Left lung (tissue), 10 donors: ENCODE measurements around the gene ABCC5. TPM values are rescaled to one million over a fixed set of nuclear protein-coding genes. Genes with fewer than 3 reads are reported as not detected.

Experiments used
- ATAC-seq: fragments of 200-7000 bp; cut with Tn5 transposase; one replicate; pipeline ENCODE4 v1.9.1; 2020; ENCODE audit warnings: moderate library complexity
- DNase-seq, 4 donors: peaks; one replicate each; pipeline ENCODE4 v3.0.0-alpha.2; 2013 to 2020
- H3K27ac ChIP-seq, 2 donors: fragments of 200-600 bp; sonication (generic) in 1 of 2; one replicate each; pipeline versions ENCODE4 v1.5.0 to v1.8.0; 2020 to 2021
- H3K27me3 ChIP-seq, 2 donors: fragments of 200-600 bp; sonication (generic) in 1 of 2; one replicate each; pipeline versions ENCODE4 v1.5.0 to v1.8.0; 2020 to 2021
- H3K36me3 ChIP-seq, 2 donors: fragments of 200-600 bp; sonication (generic) in 1 of 2; one replicate each; pipeline versions ENCODE4 v1.5.0 to v1.8.0; 2020 to 2021
- H3K4me1 ChIP-seq, 2 donors: fragments of 200-600 bp; one replicate each; pipeline ENCODE4 v1.8.0; 2021
- H3K4me3 ChIP-seq, 2 donors: fragments of 200-600 bp; sonication (generic) in 1 of 2; one replicate each; pipeline versions ENCODE4 v1.5.0 to v1.8.0; 2020 to 2021; ENCODE audit warnings: mild to moderate bottlenecking in 1 of 2
- H3K9me3 ChIP-seq, 2 donors: fragments of 200-600 bp; sonication (generic) in 1 of 2; one replicate each; pipeline versions ENCODE4 v1.5.0 to v1.8.0; 2020 to 2021
- intact Hi-C, 2 donors: fragments of 100-400 bp; cut with DNase I; formaldehyde crosslinking; loops; one replicate each; pipeline versions ENCODE4 v1.11.2 to v1.14.2; 2022
- polyA plus RNA-seq, 6 donors: library from polyadenylated mRNA; unstranded; fragments of 120-200 nt; gene quantifications; one replicate each; pipeline ENCODE4 v1.2.1, GENCODE V29; 2013; ENCODE audit not compliant: insufficient read length in 6 of 6
- total RNA-seq, 2 donors: library from RNA; stranded (reverse); fragmentation: NEBNext Ultra II Directional; extraction: Animal tissue kit (Norgen Biotek cat#: 25700); gene quantifications; one replicate each; pipeline ENCODE4 v1.2.1, GENCODE V29; 2021
- TF ChIP-seq, protein P1 (sequence below), 2 donors: fragments of 200-600 bp; sonication (generic) in 1 of 2; IDR thresholded peaks; one replicate each; pipeline versions ENCODE4 v1.5.0 to v1.8.0; 2021; ENCODE audit warnings: antibody characterized with exemption in 2 of 2
- donor health status: DM: no; HTN: yes; CAD: no.
- donor health status: DM: no; HTN: no; CAD: no.

Gene ABCC5
- total and polyA plus RNA-seq, 8 donors: 37.7 to 96.4 (median 78.1) TPM

DNA sequence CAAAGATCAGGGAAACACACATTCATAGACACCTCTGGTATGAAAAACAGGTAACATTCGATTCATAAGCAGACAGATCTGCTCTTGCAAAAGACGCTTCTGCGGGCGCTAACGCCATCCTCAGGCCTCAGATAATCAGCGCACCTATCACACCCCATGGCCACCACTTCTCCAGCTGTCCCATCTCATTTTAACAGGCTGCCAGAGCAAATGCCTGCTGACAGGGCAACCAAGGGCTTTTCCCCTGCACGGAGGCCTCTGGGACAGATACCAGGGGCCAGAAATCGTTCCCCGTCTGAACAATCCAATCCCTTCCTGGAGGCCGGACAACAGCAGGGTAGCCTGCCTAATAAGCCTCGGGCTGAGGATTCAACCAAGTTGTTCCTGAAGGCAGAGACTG lies 15.2 kb downstream of the ABCC5 start:
- H3K27me3 ChIP-seq: no peaks in the 10 kb centered on the region
- DNase-seq: no peak
- H3K36me3 ChIP-seq: peaks cover 0 to 3% of the 10 kb centered on the region in 2 donors
- TF ChIP-seq, protein P1, sequence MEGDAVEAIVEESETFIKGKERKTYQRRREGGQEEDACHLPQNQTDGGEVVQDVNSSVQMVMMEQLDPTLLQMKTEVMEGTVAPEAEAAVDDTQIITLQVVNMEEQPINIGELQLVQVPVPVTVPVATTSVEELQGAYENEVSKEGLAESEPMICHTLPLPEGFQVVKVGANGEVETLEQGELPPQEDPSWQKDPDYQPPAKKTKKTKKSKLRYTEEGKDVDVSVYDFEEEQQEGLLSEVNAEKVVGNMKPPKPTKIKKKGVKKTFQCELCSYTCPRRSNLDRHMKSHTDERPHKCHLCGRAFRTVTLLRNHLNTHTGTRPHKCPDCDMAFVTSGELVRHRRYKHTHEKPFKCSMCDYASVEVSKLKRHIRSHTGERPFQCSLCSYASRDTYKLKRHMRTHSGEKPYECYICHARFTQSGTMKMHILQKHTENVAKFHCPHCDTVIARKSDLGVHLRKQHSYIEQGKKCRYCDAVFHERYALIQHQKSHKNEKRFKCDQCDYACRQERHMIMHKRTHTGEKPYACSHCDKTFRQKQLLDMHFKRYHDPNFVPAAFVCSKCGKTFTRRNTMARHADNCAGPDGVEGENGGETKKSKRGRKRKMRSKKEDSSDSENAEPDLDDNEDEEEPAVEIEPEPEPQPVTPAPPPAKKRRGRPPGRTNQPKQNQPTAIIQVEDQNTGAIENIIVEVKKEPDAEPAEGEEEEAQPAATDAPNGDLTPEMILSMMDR (IDR thresholded peaks at IDR 0.05): no peak
- H3K4me3 ChIP-seq: no peak overlapping the region
- H3K27ac ChIP-seq: no peak overlapping the region
- peaks cover 21 to 38% of the 10 kb centered on the region in 2 donors for H3K4me1 ChIP-seq
- intact Hi-C loops: no loop called here
- H3K9me3 ChIP-seq: no peaks in the 10 kb centered on the region
- ATAC-seq: no peak

- ATAC-seq: no peak
- Histone ChIP-seq H3K4me3 (no peak overlapping the region), H3K27me3 (no peaks in the 10 kb centered on the region), H3K4me1 (peaks cover 20 to 31% of the 10 kb centered on the region in 2 donors), H3K9me3 (no peaks in the 10 kb centered on the region), H3K36me3 (peaks cover 0 to 3% of the 10 kb centered on the region in 2 donors), H3K27ac (no peak overlapping the region)
- DNase-seq: no peak
- TF ChIP-seq, protein P1 (IDR thresholded peaks at IDR 0.05): no peak
- intact Hi-C loops: no loop called here
Measured at GRCh38 chr3:184001761-184002160, 15.9 kb downstream of the ABCC5 start.

- Histone ChIP-seq H3K27me3 (no peaks in the 10 kb centered on the region), H3K9me3 (no peaks in the 10 kb centered on the region), H3K4me1 (peaks cover 0 to 4% of the 10 kb centered on the region in 2 donors), H3K36me3 (peaks cover 0 to 28% of the 10 kb centered on the region in 2 donors), H3K27ac (no peak overlapping the region), H3K4me3 (no peak overlapping the region)
- TF ChIP-seq, protein P1 (IDR thresholded peaks at IDR 0.05): no peak
- intact Hi-C loops: no loop called here
- ATAC-seq (peak; percentile 88), DNase-seq (peak in 1 of 4 donors; percentile 61)
Measured at GRCh38 chr3:183991403-183991802, 26.3 kb downstream of the ABCC5 start.

- Histone ChIP-seq H3K36me3 (peaks cover 0 to 53% of the 10 kb centered on the region in 2 donors), H3K27ac (no peak overlapping the region), H3K4me1 (peaks cover 0 to 4% of the 10 kb centered on the region in 2 donors), H3K27me3 (no peaks in the 10 kb centered on the region), H3K9me3 (no peaks in the 10 kb centered on the region), H3K4me3 (no peak overlapping the region)
- no peak for DNase-seq
- intact Hi-C loops: no loop called here
- no peak for ATAC-seq
- TF ChIP-seq, protein P1 (IDR thresholded peaks at IDR 0.05): no peak
Measured at GRCh38 chr3:183988216-183988790, 29.4 kb downstream of the ABCC5 start.

GRCh38 chr3:183987000-183987600 lies 30.6 kb downstream of the ABCC5 start:
- Histone ChIP-seq H3K27ac (no peak overlapping the region), H3K27me3 (no peaks in the 10 kb centered on the region), H3K36me3 (peaks cover 0 to 64% of the 10 kb centered on the region in 2 donors), H3K4me3 (no peak overlapping the region), H3K4me1 (peaks cover 0 to 4% of the 10 kb centered on the region in 2 donors), H3K9me3 (no peaks in the 10 kb centered on the region)
- ATAC-seq (no peak), DNase-seq (no peak)
- intact Hi-C loops: no loop called here
- TF ChIP-seq, protein P1 (IDR thresholded peaks at IDR 0.05): no peak
